Lower lobe of right lung (tissue), 2 donors: ENCODE measurements around the gene AIRE. TPM values are rescaled to one million over a fixed set of nuclear protein-coding genes. Genes with fewer than 3 reads are reported as not detected.

Experiments used
- ATAC-seq, 2 donors: fragments of 200-7000 bp; cut with Tn5 transposase; one replicate each; pipeline ENCODE4 v1.9.1; 2020 to 2022; ENCODE audit warnings: mild to moderate bottlenecking in 2 of 2, moderate library complexity in 2 of 2
- DNase-seq: peaks from one replicate; pipeline ENCODE4 v3.0.0-alpha.2; 2020
- H3K27ac ChIP-seq: fragments of 200-600 bp; one replicate; pipeline ENCODE4 v1.8.0; 2022
- H3K27me3 ChIP-seq: fragments of 200-600 bp; one replicate; pipeline ENCODE4 v1.8.0; 2022; ENCODE audit warnings: low read depth
- H3K36me3 ChIP-seq: fragments of 200-600 bp; one replicate; pipeline ENCODE4 v1.8.0; 2022; ENCODE audit warnings: mild to moderate bottlenecking
- H3K4me1 ChIP-seq: fragments of 200-600 bp; one replicate; pipeline ENCODE4 v1.8.0; 2022
- H3K4me3 ChIP-seq: fragments of 200-600 bp; one replicate; pipeline ENCODE4 v1.8.0; 2022; ENCODE audit warnings: mild to moderate bottlenecking
- H3K9me3 ChIP-seq: fragments of 200-600 bp; one replicate; pipeline ENCODE4 v1.8.0; 2022
- intact Hi-C: fragments of 100-400 bp; cut with DNase I; formaldehyde crosslinking; loops from one replicate; pipeline ENCODE4 v1.11.0; 2022
- total RNA-seq: library from RNA; stranded (reverse); fragmentation: NEBNext Ultra II Directional; extraction: Animal tissue kit (Norgen Biotek cat#: 25700); gene quantifications from one replicate; pipeline ENCODE4 v1.2.1, GENCODE V29; 2021
- TF ChIP-seq, protein P1 (sequence below): fragments of 200-600 bp; IDR thresholded peaks from one replicate; pipeline ENCODE4 v1.8.0; 2022; ENCODE audit warnings: antibody characterized with exemption, mild to moderate bottlenecking
- donor health status: DM: no; HTN: yes; CAD: no; lungs with severe emphysema.

The AIRE gene
- total RNA-seq, 1 donor from 2014 or later, result not detected

DNA sequence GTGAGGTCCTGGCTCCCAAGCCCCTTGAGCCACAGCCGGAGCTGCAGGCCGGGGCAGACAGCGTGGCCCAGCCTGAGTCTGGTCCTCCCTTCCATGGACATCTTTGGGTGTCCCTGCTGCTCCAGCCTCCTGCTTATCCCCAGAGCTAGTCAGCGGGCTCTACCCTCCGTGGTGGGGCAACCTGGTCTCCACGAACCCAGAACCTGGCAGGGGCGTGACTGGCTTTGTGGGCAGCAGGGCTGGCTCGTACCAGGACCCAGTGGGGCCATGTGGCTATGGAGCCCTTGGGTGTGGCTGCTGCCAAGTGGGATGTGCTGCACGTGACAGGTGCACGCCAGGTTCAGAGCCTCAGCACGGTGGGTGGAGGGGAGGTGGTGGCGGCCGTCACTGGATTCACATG lies 35.2 kb downstream of the AIRE start:
- intact Hi-C loops, result no loop called here
- ATAC-seq, result no peak
- Histone ChIP-seq H3K27ac (no peak overlapping the region), H3K4me3 (no peak overlapping the region), H3K36me3 (peaks cover 93% of the 10 kb centered on the region), H3K27me3 (no peaks in the 10 kb centered on the region), H3K4me1 (no peaks in the 10 kb centered on the region), H3K9me3 (no peaks in the 10 kb centered on the region)
- TF ChIP-seq, protein P1, sequence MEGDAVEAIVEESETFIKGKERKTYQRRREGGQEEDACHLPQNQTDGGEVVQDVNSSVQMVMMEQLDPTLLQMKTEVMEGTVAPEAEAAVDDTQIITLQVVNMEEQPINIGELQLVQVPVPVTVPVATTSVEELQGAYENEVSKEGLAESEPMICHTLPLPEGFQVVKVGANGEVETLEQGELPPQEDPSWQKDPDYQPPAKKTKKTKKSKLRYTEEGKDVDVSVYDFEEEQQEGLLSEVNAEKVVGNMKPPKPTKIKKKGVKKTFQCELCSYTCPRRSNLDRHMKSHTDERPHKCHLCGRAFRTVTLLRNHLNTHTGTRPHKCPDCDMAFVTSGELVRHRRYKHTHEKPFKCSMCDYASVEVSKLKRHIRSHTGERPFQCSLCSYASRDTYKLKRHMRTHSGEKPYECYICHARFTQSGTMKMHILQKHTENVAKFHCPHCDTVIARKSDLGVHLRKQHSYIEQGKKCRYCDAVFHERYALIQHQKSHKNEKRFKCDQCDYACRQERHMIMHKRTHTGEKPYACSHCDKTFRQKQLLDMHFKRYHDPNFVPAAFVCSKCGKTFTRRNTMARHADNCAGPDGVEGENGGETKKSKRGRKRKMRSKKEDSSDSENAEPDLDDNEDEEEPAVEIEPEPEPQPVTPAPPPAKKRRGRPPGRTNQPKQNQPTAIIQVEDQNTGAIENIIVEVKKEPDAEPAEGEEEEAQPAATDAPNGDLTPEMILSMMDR, result no peak
- DNase-seq, result no peak

DNA sequence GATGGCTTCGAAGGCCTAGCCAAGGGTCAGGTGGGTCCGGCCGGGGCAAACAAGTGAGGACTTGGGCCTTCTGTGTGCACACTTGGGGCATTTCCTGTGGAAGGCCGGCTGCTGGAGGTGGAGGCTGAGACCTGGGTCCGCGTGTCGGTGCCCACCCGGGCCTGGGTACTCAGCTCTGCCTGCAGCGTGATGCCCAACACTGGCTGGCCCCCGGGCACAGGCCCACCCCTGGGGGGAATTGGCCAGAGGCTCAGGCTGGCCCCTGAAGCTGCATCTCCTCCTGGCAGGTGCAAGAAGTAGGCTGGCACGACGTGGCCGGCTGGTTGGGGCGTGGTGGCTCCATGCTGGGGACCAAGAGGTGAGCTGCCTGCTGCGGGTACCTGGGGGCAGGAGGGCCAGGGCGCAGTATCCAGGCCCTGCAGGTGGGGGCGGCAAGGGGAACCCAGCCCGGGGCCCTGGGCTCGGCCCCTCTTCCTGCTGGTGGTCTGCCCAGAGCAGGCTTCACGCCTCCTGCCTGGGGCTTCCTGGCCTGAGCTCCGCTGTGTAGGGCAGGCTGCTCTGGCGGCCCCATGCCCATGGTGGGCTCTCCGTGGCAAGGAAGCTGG lies 36.3 kb downstream of the AIRE start:
- Histone ChIP-seq H3K9me3 (no peaks in the 10 kb centered on the region), H3K4me3 (no peak overlapping the region), H3K36me3 (peaks cover 95% of the 10 kb centered on the region), H3K4me1 (no peaks in the 10 kb centered on the region), H3K27me3 (no peaks in the 10 kb centered on the region), H3K27ac (no peak overlapping the region)
- DNase-seq, result no peak
- TF ChIP-seq, protein P1, result no peak
- intact Hi-C loops, result no loop called here
- ATAC-seq, result no peak

DNA sequence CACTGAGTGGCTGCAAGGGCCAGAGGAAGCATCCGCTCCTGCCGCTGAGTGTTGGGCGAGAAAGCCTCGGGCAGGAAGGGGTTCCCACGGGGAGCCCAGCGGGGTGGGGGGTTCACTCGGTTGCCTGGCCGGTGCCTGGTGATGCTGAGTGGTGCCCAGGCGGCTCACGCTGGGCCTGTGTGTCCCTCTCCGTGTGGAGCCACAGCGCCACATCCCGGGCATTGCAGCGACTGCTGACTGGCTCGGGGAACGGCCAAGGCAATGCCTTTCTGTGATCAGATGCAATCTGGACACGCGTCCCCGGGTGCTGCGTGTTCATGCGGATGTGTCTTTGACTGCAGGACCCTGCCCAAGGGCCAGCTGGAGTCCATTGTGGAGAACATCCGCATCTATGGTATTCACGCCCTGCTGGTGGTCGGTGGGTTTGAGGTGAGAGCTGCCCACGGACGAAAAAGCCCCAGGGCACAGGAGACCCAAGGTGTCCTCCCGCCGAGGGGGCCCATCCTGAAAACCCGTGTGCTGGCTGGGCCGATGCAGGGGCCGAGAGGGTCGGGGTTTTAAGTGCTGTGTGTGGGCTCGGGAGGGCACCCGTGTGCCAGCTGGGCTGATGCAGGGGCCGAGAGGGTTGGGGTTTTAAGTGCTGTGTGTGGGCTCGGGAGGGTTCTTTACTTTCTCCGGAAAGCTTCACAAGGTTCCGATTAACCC lies 37.1 kb downstream of the AIRE start:
- TF ChIP-seq, protein P1, result no peak
- intact Hi-C loops, result no loop called here
- no peak for ATAC-seq
- Histone ChIP-seq H3K27ac (no peak overlapping the region), H3K9me3 (no peaks in the 10 kb centered on the region), H3K4me1 (no peaks in the 10 kb centered on the region), H3K27me3 (no peaks in the 10 kb centered on the region), H3K4me3 (no peak overlapping the region), H3K36me3 (peaks cover 95% of the 10 kb centered on the region)
- no peak for DNase-seq

DNA sequence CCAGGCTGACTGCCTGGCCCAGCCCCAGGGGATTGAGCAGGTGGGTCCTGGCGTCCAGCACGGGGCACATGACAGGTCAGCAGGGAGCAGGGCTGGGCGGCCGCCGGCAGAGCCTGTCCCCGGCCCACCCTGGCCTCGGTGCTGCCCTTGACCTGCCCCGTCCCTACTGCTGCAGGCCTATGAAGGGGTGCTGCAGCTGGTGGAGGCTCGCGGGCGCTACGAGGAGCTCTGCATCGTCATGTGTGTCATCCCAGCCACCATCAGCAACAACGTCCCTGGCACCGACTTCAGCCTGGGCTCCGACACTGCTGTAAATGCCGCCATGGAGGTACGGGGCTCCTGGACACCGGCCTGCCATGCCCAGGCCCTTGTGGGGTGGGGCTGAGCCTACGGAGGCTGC lies 37.9 kb downstream of the AIRE start:
- TF ChIP-seq, protein P1, result no peak
- Histone ChIP-seq H3K27ac (no peak overlapping the region), H3K4me1 (no peaks in the 10 kb centered on the region), H3K27me3 (no peaks in the 10 kb centered on the region), H3K36me3 (peaks cover 90% of the 10 kb centered on the region), H3K9me3 (no peaks in the 10 kb centered on the region), H3K4me3 (no peak overlapping the region)
- DNase-seq (no peak), ATAC-seq (no peak)
- intact Hi-C loops, result no loop called here

DNA sequence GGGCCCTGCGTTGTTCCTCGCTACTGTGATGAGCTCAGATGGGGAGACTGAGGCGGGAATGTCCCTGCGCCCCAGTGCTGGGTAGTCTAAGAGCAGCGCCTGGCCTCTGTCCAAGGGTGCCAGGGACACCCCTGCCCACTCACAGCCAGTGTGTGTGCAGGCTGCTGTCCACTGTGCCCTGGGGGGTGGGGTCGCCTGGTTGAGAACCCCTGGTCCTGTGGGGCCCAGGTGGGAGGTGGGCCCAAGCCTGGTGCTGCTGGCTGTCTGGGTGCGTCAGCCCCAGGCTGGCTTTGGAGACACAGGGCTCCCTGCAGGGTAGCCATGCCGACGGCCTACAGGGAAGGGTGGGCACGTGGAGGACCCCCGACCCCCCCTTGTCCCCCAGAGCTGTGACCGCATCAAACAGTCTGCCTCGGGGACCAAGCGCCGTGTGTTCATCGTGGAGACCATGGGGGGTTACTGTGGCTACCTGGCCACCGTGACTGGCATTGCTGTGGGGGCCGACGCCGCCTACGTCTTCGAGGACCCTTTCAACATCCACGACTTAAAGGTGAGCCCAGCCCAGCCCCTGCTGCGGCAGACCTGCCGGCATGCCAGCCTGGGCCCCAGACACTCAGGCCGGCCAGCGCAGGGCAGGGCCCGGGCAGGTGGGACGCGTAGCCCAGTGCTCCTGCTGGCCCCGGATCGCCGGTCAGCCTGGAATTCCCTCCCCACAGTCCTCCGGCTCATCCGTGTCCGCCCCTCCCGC lies 38.6 kb downstream of the AIRE start:
- TF ChIP-seq, protein P1, result no peak
- no peak for ATAC-seq
- Histone ChIP-seq H3K36me3 (peaks cover 83% of the 10 kb centered on the region), H3K4me1 (no peaks in the 10 kb centered on the region), H3K27me3 (no peaks in the 10 kb centered on the region), H3K27ac (no peak overlapping the region), H3K4me3 (no peak overlapping the region), H3K9me3 (no peaks in the 10 kb centered on the region)
- intact Hi-C loops, result no loop called here
- DNase-seq, result no peak
